MM.1S (cell line): ENCODE data around the gene GOT1.

Source experiments
- EZH2 ChIP-seq: fragments of 300-600 bp; sonication (generic); optimal IDR thresholded peaks from 2 replicates; pipeline ENCODE3; 2017; ENCODE audit warnings: low read depth, mild to moderate bottlenecking, antibody characterized with exemption, low read length, mixed read lengths
- TF ChIP-seq, protein P1 (sequence below): fragments of 300-600 bp; sonication (generic); IDR thresholded peaks from 2 replicates; pipeline ENCODE4 v1.5.1; 2016; ENCODE audit warnings: antibody characterized with exemption, low read length, mixed read lengths

DNA sequence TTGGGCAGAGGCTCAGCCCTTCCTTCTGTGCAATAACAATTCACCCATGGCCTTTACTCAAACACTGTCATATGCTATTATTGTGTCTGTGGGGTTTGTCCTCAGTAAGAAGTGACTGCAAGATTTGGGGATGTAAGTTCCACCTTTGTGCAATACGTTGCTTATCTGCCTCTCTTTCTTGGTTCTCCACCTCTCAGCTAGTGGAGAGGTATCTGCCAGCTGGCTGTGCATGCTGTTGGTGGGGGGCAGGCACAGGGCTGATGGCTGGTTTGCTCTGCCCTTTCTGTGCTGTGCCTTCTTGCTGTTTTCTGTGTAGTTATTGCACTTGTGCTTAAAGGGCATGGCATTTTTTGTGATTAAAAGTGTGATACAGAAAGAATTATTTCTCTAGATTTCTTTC, 65.1 kb downstream of the GOT1 start:
- no peak for TF ChIP-seq EZH2
- TF ChIP-seq, protein P1, sequence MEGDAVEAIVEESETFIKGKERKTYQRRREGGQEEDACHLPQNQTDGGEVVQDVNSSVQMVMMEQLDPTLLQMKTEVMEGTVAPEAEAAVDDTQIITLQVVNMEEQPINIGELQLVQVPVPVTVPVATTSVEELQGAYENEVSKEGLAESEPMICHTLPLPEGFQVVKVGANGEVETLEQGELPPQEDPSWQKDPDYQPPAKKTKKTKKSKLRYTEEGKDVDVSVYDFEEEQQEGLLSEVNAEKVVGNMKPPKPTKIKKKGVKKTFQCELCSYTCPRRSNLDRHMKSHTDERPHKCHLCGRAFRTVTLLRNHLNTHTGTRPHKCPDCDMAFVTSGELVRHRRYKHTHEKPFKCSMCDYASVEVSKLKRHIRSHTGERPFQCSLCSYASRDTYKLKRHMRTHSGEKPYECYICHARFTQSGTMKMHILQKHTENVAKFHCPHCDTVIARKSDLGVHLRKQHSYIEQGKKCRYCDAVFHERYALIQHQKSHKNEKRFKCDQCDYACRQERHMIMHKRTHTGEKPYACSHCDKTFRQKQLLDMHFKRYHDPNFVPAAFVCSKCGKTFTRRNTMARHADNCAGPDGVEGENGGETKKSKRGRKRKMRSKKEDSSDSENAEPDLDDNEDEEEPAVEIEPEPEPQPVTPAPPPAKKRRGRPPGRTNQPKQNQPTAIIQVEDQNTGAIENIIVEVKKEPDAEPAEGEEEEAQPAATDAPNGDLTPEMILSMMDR: no peak
